ENCODE data around the gene GALR1.
"Not testable (repeated sequence)": the region's sequence is repeated elsewhere in the genome, so short reads cannot be mapped to it uniquely, and the experiment has no call there.

GALR1 gene

GRCh38 chr18:77267969-77268368 lies 18.3 kb downstream of the GALR1 start:
- TF ChIP-seq CTCF (IDR thresholded peaks at IDR 0.05; ENCODE audit: extremely low read depth, missing control alignments), result no peak
- no peak for DNase-seq (ENCODE audit: low spot score)

GRCh38 chr18:77268456-77268855 lies 18.8 kb downstream of the GALR1 start:
- DNase-seq (ENCODE audit: low spot score), result no peak
- no peak for TF ChIP-seq CTCF (IDR thresholded peaks at IDR 0.05; ENCODE audit: extremely low read depth, missing control alignments)

GRCh38 chr18:77271576-77272481 lies 22.2 kb downstream of the GALR1 start:
- no peak for TF ChIP-seq CTCF (IDR thresholded peaks at IDR 0.05; ENCODE audit: extremely low read depth, missing control alignments)
- no peak for DNase-seq (ENCODE audit: low spot score)

GRCh38 chr18:77290841-77291240 lies 41.2 kb downstream of the GALR1 start:
- not testable (repeated sequence) for DNase-seq (ENCODE audit: low spot score)

- no peak for TF ChIP-seq CTCF (IDR thresholded peaks at IDR 0.05; ENCODE audit: extremely low read depth, missing control alignments)
- no peak for DNase-seq (ENCODE audit: low spot score)
Measured at GRCh38 chr18:77298172-77298571, 48.5 kb downstream of the GALR1 start.

- no peak for DNase-seq (ENCODE audit: low spot score)
- no peak for TF ChIP-seq CTCF (IDR thresholded peaks at IDR 0.05; ENCODE audit: extremely low read depth, missing control alignments)
Measured at GRCh38 chr18:77299706-77300105, 50.1 kb downstream of the GALR1 start.

- TF ChIP-seq CTCF (IDR thresholded peaks at IDR 0.05; ENCODE audit: extremely low read depth, missing control alignments), result no peak
- DNase-seq (ENCODE audit: low spot score), result no peak
Measured at GRCh38 chr18:77300579-77300978, 50.9 kb downstream of the GALR1 start.

GRCh38 chr18:77304268-77304667 lies 54.6 kb downstream of the GALR1 start:
- no peak for TF ChIP-seq CTCF (IDR thresholded peaks at IDR 0.05; ENCODE audit: extremely low read depth, missing control alignments)
- no peak for DNase-seq (ENCODE audit: low spot score)
